Esophagus squamous epithelium (tissue), 5 donors: Measurements from ENCODE around the gene FRMD5. TPM values are rescaled to one million over a fixed set of nuclear protein-coding genes. Genes with fewer than 3 reads are reported as not detected.

Experiments
- DNase-seq: peaks from one replicate; lab custom pipeline; 2025; lab: John Stamatoyannopoulos, UW
- H3K27ac ChIP-seq, 4 donors: fragments of 200-600 bp; sonication (generic); one replicate each; pipeline ENCODE4 v1.5.1; 2016 to 2019; ENCODE audit warnings: mild to moderate bottlenecking in 1 of 4
- H3K27me3 ChIP-seq, 4 donors: fragments of 200-600 bp; sonication (generic); 1 replicate in 3 of 4; 2 replicates in 1 of 4; pipeline versions ENCODE4 v1.5.1 to v1.6.0; 2017 to 2021; ENCODE audit warnings: antibody characterized with exemption in 1 of 4
- H3K36me3 ChIP-seq, 3 donors: fragments of 200-600 bp; sonication (generic); one replicate each; pipeline ENCODE4 v1.5.1; 2016 to 2019
- H3K4me1 ChIP-seq, 3 donors: fragments of 200-600 bp; sonication (generic); one replicate each; pipeline ENCODE4 v1.5.1; 2017 to 2019
- H3K4me3 ChIP-seq, 4 donors: fragments of 200-600 bp; sonication (generic); 1 replicate in 3 of 4; 2 replicates in 1 of 4; pipeline ENCODE4 v1.5.1; 2016 to 2019; ENCODE audit warnings: mild to moderate bottlenecking in 2 of 4, moderate library complexity in 1 of 4
- H3K9me3 ChIP-seq, 3 donors: fragments of 200-600 bp; sonication (generic); one replicate each; pipeline ENCODE4 v1.5.1; 2016 to 2019
- CTCF ChIP-seq, 6 experiments: fragments of 450-650 bp in 4 of 6; fragments of 200-600 bp in 2 of 6; sonication (generic) in 2 of 6; IDR thresholded peaks; one replicate each; pipeline ENCODE4 v1.5.1; 2016 to 2019; ENCODE audit warnings: antibody characterized with exemption in 6 of 6, mild to moderate bottlenecking in 4 of 6, moderate library complexity in 4 of 6
- POLR2A ChIP-seq, 4 donors: fragments of 450-650 bp; IDR thresholded peaks; one replicate each; pipeline ENCODE4 v1.6.1; 2017; ENCODE audit warnings: antibody characterized with exemption in 4 of 4, mild to moderate bottlenecking in 4 of 4, moderate library complexity in 3 of 4
- WGBS, 2 donors: methylation state at CpG; one replicate each; pipeline ENCODE4 v1.1.5; 2018; 5-methylcytosine and 5-hydroxymethylcytosine counted together
- intact Hi-C: fragments of 100-400 bp; cut with DNase I; formaldehyde crosslinking; loops from one replicate; pipeline ENCODE4 v1.15.0; 2022
- total RNA-seq, 4 donors: library from RNA; depleted of rRNA; stranded (reverse); fragments of >200 nt; gene quantifications; one replicate each; pipeline ENCODE4 v1.1.0, GENCODE V29; 2016
- donor health status: DM: yes; HTN: yes; CAD: no.

FRMD5 gene
- total RNA-seq, 4 donors from 2014 or later = 0.19 TPM; not detected in 3

GRCh38 chr15:43948691-43949325 is 246.3 kb downstream of the FRMD5 start:
- H3K27ac ChIP-seq = no peak overlapping the region
- H3K36me3 ChIP-seq = no peaks in the 10 kb centered on the region
- no peak for DNase-seq

GRCh38 chr15:43943511-43943910 is 251.6 kb downstream of the FRMD5 start:
- intact Hi-C loops = no loop called here
- Histone ChIP-seq H3K36me3 (no peaks in the 10 kb centered on the region), H3K4me3 (no peak overlapping the region), H3K27me3 (peaks cover 0 to 8% (median 0%) of the 10 kb centered on the region in 4 donors), H3K4me1 (no peaks in the 10 kb centered on the region), H3K27ac (no peak overlapping the region), H3K9me3 (no peaks in the 10 kb centered on the region)
- TF ChIP-seq POLR2A (IDR thresholded peaks at IDR 0.05) (no peak), CTCF (IDR thresholded peaks at IDR 0.05) (no peak)
- DNase-seq = no peak

More at GRCh38 chr15:43948691-43949325, 246.3 kb downstream of the FRMD5 start:
- no peak overlapping the region for H3K4me3 ChIP-seq
- TF ChIP-seq CTCF (IDR thresholded peaks at IDR 0.05) (no peak), POLR2A (IDR thresholded peaks at IDR 0.05) (no peak)
- H3K9me3 ChIP-seq = no peaks in the 10 kb centered on the region
- peaks cover 0 to 7% (median 0%) of the 10 kb centered on the region in 4 donors for H3K27me3 ChIP-seq
- intact Hi-C loops = no loop called here
- H3K4me1 ChIP-seq = no peaks in the 10 kb centered on the region
- 71 to 93% methylated on average over 1 of the region's 1 CpG for WGBS, 2 donors

- intact Hi-C loops = no loop called here
- Histone ChIP-seq H3K36me3 (no peaks in the 10 kb centered on the region), H3K27ac (no peak overlapping the region), H3K27me3 (peaks cover 0 to 4% (median 0%) of the 10 kb centered on the region in 4 donors), H3K4me3 (no peak overlapping the region), H3K9me3 (no peaks in the 10 kb centered on the region), H3K4me1 (no peaks in the 10 kb centered on the region)
- no peak for DNase-seq
- TF ChIP-seq CTCF (IDR thresholded peaks at IDR 0.05) (no peak), POLR2A (IDR thresholded peaks at IDR 0.05) (no peak)
- WGBS, 2 donors = 82 to 84% methylated on average over 1 of the region's 1 CpG
Observed at GRCh38 chr15:43942194-43942593, 252.9 kb downstream of the FRMD5 start.

GRCh38 chr15:43941555-43941954 is 253.5 kb downstream of the FRMD5 start:
- DNase-seq = no peak
- Histone ChIP-seq H3K9me3 (no peaks in the 10 kb centered on the region), H3K27me3 (peaks cover 0 to 4% (median 0%) of the 10 kb centered on the region in 4 donors), H3K36me3 (no peaks in the 10 kb centered on the region), H3K4me3 (no peak overlapping the region), H3K27ac (no peak overlapping the region), H3K4me1 (no peaks in the 10 kb centered on the region)
- 68 to 77% methylated on average over 3 of the region's 3 CpGs for WGBS, 2 donors
- intact Hi-C loops = no loop called here
- TF ChIP-seq POLR2A (IDR thresholded peaks at IDR 0.05) (no peak), CTCF (IDR thresholded peaks at IDR 0.05) (no peak)

- WGBS, 2 donors = 73 to 74% methylated on average over 4 of the region's 4 CpGs
- Histone ChIP-seq H3K9me3 (no peaks in the 10 kb centered on the region), H3K27ac (no peak overlapping the region), H3K36me3 (no peaks in the 10 kb centered on the region), H3K27me3 (peaks cover 0 to 7% (median 0%) of the 10 kb centered on the region in 4 donors), H3K4me1 (no peaks in the 10 kb centered on the region), H3K4me3 (no peak overlapping the region)
- intact Hi-C loops = no loop called here
- no peak for DNase-seq
- TF ChIP-seq POLR2A (IDR thresholded peaks at IDR 0.05) = no peak
- TF ChIP-seq CTCF (IDR thresholded peaks at IDR 0.05) = no peak
Observed at GRCh38 chr15:43941071-43941470, 254.0 kb downstream of the FRMD5 start.
